Stomach (tissue), 4 donors: ENCODE measurements around the gene PDLIM7.

Experiments
- CTCF ChIP-seq, 7 experiments: fragments of 450-650 bp in 4 of 7; fragments of 200-600 bp in 3 of 7; sonication (generic) in 3 of 7; IDR thresholded peaks; one replicate each; pipeline ENCODE4 v1.5.1; 2016 to 2019; ENCODE audit warnings: antibody characterized with exemption in 7 of 7, control low read depth in 2 of 7, mild to moderate bottlenecking in 1 of 7
- EP300 ChIP-seq: sonication (generic); formaldehyde crosslinking; IDR thresholded peaks from one replicate; pipeline ENCODE4 v1.6.1; 2017; ENCODE audit warnings: antibody characterized with exemption
- POLR2A ChIP-seq, 4 donors: fragments of 450-650 bp; IDR thresholded peaks; one replicate each; pipeline ENCODE4 v1.6.1; 2016; ENCODE audit warnings: antibody characterized with exemption in 4 of 4, control low read depth in 2 of 4, mild to moderate bottlenecking in 1 of 4, moderate library complexity in 1 of 4
- POLR2AphosphoS5 ChIP-seq, 3 donors: sonication (generic); formaldehyde crosslinking; IDR thresholded peaks; one replicate each; pipeline ENCODE4 v1.6.1; 2016; ENCODE audit warnings: antibody characterized with exemption in 3 of 3

GRCh38 chr5:177492841-177493240 lies 4.6 kb downstream of the PDLIM7 start:
- TF ChIP-seq CTCF (IDR thresholded peaks at IDR 0.05) (no peak), POLR2AphosphoS5 (IDR thresholded peaks at IDR 0.05) (no peak), POLR2A (IDR thresholded peaks at IDR 0.05) (no peak), EP300 (no peak)
